H9 (cell line): ENCODE data around the gene PCDHGA6. TPM values are rescaled to one million over a fixed set of nuclear protein-coding genes. Genes with fewer than 3 reads are reported as not detected.
"Not testable (repeated sequence)": the region's sequence is repeated elsewhere in the genome, so short reads cannot be mapped to it uniquely, and the experiment has no call there.

Source experiments
- DNase-seq: peaks from one replicate; pipeline ENCODE4 v3.0.0-alpha.2; 2017
- H2AFZ ChIP-seq: one replicate; pipeline ENCODE4 v1.6.1; 2013; ENCODE audit warnings: mild to moderate bottlenecking, low read length, control low read depth, moderate library complexity
- H2AK5ac ChIP-seq: 2 replicates; pipeline ENCODE4 v1.6.1; 2013; ENCODE audit warnings: low read length, control low read depth, mixed read lengths; ENCODE audit not compliant: insufficient read length
- H2BK120ac ChIP-seq: one replicate; pipeline ENCODE4 v1.6.1; 2013; ENCODE audit warnings: low read depth, mild to moderate bottlenecking, low read length, control low read depth, inconsistent platforms; ENCODE audit not compliant: poor library complexity, severe bottlenecking
- H2BK12ac ChIP-seq: 2 replicates; pipeline ENCODE4 v1.6.1; 2013; ENCODE audit warnings: low read length, control low read depth, mixed read lengths, low read depth; ENCODE audit not compliant: insufficient read length
- H2BK15ac ChIP-seq: 2 replicates; pipeline ENCODE4 v1.6.1; 2013; ENCODE audit warnings: low read depth, low read length, control low read depth
- H2BK20ac ChIP-seq: one replicate; pipeline ENCODE4 v1.6.1; 2013; ENCODE audit warnings: low read depth, mild to moderate bottlenecking, low read length, control low read depth, inconsistent platforms; ENCODE audit not compliant: poor library complexity, severe bottlenecking
- H2BK5ac ChIP-seq: 2 replicates; pipeline ENCODE4 v1.6.1; 2013; ENCODE audit warnings: low read length, control low read depth, mixed read lengths; ENCODE audit not compliant: insufficient read length
- H3K14ac ChIP-seq: 2 replicates; pipeline ENCODE4 v1.6.1; 2013; ENCODE audit warnings: low read length, control low read depth; ENCODE audit not compliant: insufficient read depth
- H3K18ac ChIP-seq: 2 replicates; pipeline ENCODE4 v1.6.1; 2013; ENCODE audit warnings: low read depth, mild to moderate bottlenecking, mixed read lengths, low read length, control low read depth; ENCODE audit not compliant: insufficient read length
- H3K23ac ChIP-seq: 2 replicates; pipeline ENCODE4 v1.6.1; 2013; ENCODE audit warnings: low read length, control low read depth, mixed read lengths, low read depth; ENCODE audit not compliant: insufficient read length
- H3K23me2 ChIP-seq: 2 replicates; pipeline ENCODE4 v1.6.1; 2013; ENCODE audit warnings: low read depth, mild to moderate bottlenecking, mixed read lengths, low read length, control low read depth; ENCODE audit not compliant: insufficient read length, poor library complexity, severe bottlenecking
- H3K27ac ChIP-seq: 2 replicates; pipeline ENCODE4 v1.5.1; 2013; ENCODE audit warnings: low read length, control low read depth, mixed read lengths, low read depth; ENCODE audit not compliant: insufficient read length
- H3K27me3 ChIP-seq: 2 replicates; pipeline ENCODE4 v1.6.1; 2013; ENCODE audit warnings: low read length, control low read depth, inconsistent platforms; ENCODE audit not compliant: insufficient read depth
- H3K4ac ChIP-seq: 2 replicates; pipeline ENCODE4 v1.6.1; 2013; ENCODE audit warnings: low read depth, mild to moderate bottlenecking, control low read depth, inconsistent platforms, low read length, moderate library complexity
- H3K4me1 ChIP-seq: 2 replicates; pipeline ENCODE4 v1.6.1; 2013; ENCODE audit warnings: low read length, control low read depth, inconsistent platforms; ENCODE audit not compliant: insufficient read depth
- H3K4me2 ChIP-seq: 2 replicates; pipeline ENCODE4 v1.6.1; 2013; ENCODE audit warnings: low read length, control low read depth, mixed read lengths; ENCODE audit not compliant: insufficient read length, insufficient read depth
- H3K56ac ChIP-seq: 2 replicates; pipeline ENCODE4 v1.6.1; 2013; ENCODE audit warnings: low read depth, mild to moderate bottlenecking, mixed read lengths, low read length, control low read depth; ENCODE audit not compliant: insufficient read length
- H3K79me1 ChIP-seq: 2 replicates; pipeline ENCODE4 v1.6.1; 2013; ENCODE audit warnings: low read depth, mild to moderate bottlenecking, moderate library complexity, low read length, control low read depth, inconsistent platforms; ENCODE audit not compliant: insufficient read depth, poor library complexity, severe bottlenecking
- H3K79me2 ChIP-seq: 2 replicates; pipeline ENCODE4 v1.6.1; 2013; ENCODE audit warnings: low read length, control low read depth, inconsistent platforms; ENCODE audit not compliant: insufficient read depth
- H3K9ac ChIP-seq: 2 replicates; pipeline ENCODE4 v1.6.1; 2013; ENCODE audit warnings: low read length, control low read depth, mixed read lengths; ENCODE audit not compliant: insufficient read length; ENCODE audit errors: extremely low read depth
- H3K9me3 ChIP-seq: one replicate; pipeline ENCODE4 v1.6.1; 2013; ENCODE audit warnings: low read depth, low read length, inconsistent platforms; ENCODE audit not compliant: control insufficient read depth
- H3T11ph ChIP-seq: one replicate; pipeline ENCODE4 v1.6.1; 2013; ENCODE audit warnings: mild to moderate bottlenecking, low read length, control low read depth, inconsistent platforms
- H4K20me1 ChIP-seq: one replicate; pipeline ENCODE4 v1.6.1; 2013; ENCODE audit not compliant: control insufficient read depth, insufficient read length, insufficient read depth
- H4K5ac ChIP-seq: 2 replicates; pipeline ENCODE4 v1.6.1; 2013; ENCODE audit warnings: low read depth, mild to moderate bottlenecking, mixed read lengths, low read length, control low read depth; ENCODE audit not compliant: insufficient read length
- H4K8ac ChIP-seq: replicated peaks from 2 replicates; pipeline ENCODE4 v1.6.1; 2013; ENCODE audit warnings: low read length, control low read depth, mixed read lengths, low read depth; ENCODE audit not compliant: insufficient read length
- H4K91ac ChIP-seq: 2 replicates; pipeline ENCODE4 v1.6.1; 2013; ENCODE audit warnings: low read depth, mild to moderate bottlenecking, moderate library complexity, mixed read lengths, low read length, control low read depth; ENCODE audit not compliant: insufficient read length
- H3K27ac Mint-ChIP-seq, 3 experiments: 2 replicates in 2 of 3; 3 replicates in 1 of 3; pipeline ENCODE4 v1.8.0; 2020 to 2021; ENCODE audit warnings: mixed read lengths in 3 of 3, mild to moderate bottlenecking in 1 of 3, moderate library complexity in 1 of 3
- H3K27me3 Mint-ChIP-seq: 2 replicates; pipeline ENCODE4 v1.8.0; 2021; ENCODE audit warnings: low read depth, mild to moderate bottlenecking, moderate library complexity, mixed read lengths
- H3K36me3 Mint-ChIP-seq, 3 experiments: 2 replicates in 2 of 3; 3 replicates in 1 of 3; pipeline ENCODE4 v1.8.0; 2020 to 2021; ENCODE audit warnings: low read depth in 3 of 3, mixed read lengths in 3 of 3; ENCODE audit not compliant: insufficient read depth in 1 of 3
- H3K4me1 Mint-ChIP-seq, 2 experiments: 2 replicates each; pipeline ENCODE4 v1.8.0; 2020; ENCODE audit warnings: mixed read lengths in 2 of 2
- H3K4me3 Mint-ChIP-seq, 2 experiments: 2 replicates in 1 of 2; 3 replicates in 1 of 2; pipeline ENCODE4 v1.8.0; 2020 to 2021; ENCODE audit warnings: mild to moderate bottlenecking in 2 of 2, mixed read lengths in 2 of 2, moderate library complexity in 1 of 2
- H3K9me3 Mint-ChIP-seq, 2 experiments: 2 replicates in 1 of 2; 3 replicates in 1 of 2; pipeline ENCODE4 v1.8.0; 2020; ENCODE audit warnings: mild to moderate bottlenecking in 2 of 2, mixed read lengths in 2 of 2, moderate library complexity in 1 of 2
- CTCF ChIP-seq: fragments of 200-600 bp; sonication (generic); conservative IDR thresholded peaks from 3 replicates; pipeline ENCODE4 v1.8.0; 2021; ENCODE audit warnings: antibody characterized with exemption, mild to moderate bottlenecking
- WGBS: extraction: QIAGEN DNeasy Blood & Tissue Kit; methylation state at CpG from one replicate; pipeline ENCODE4 v1.1.7; 2013; ENCODE audit warnings: missing lambda C conversion rate, low lambda C conversion rate, mixed read lengths; ENCODE audit not compliant: insufficient read length; ENCODE audit errors: extremely low coverage; 5-methylcytosine and 5-hydroxymethylcytosine counted together
- total RNA-seq: library from RNA; stranded (reverse); gene quantifications from 2 replicates; pipeline ENCODE4 v1.2.1, GENCODE V29; 2021

PCDHGA6 gene
- total RNA-seq, 1 experiment from 2014 or later: 1.7 TPM

GRCh38 chr5:141330299-141331080 lies 43.2 kb upstream of the PCDHGA6 start, which contains the start of gene PCDHGA1:
Gene PCDHGA1, plus strand, starts transcription at chr5:141330514.
- H2BK5ac ChIP-seq: no peak within 1 kb of the TSS
- H3K9me3 ChIP-seq: peaks cover 22% of the 10 kb centered on the region
- H2AK5ac ChIP-seq: no peak within 1 kb of the TSS
- no peak within 1 kb of the TSS for H3K27ac ChIP-seq
- no CpG with 5 or more reads among the region's 21 CpGs for WGBS
- H3K79me1 ChIP-seq: no peaks in the 10 kb centered on the region
- Mint-ChIP-seq H3K4me1 (peaks cover 5 to 6% of the 10 kb centered on the region in 2 experiments), H3K27me3 (peaks cover 9% of the 10 kb centered on the region), H3K36me3 (peaks cover 9 to 42% (median 15%) of the 10 kb centered on the region in 3 experiments), H3K4me3 (no peak within 1 kb of the TSS), H3K9me3 (peaks cover 59 to 66% of the 10 kb centered on the region in 2 experiments), H3K27ac (no peak within 1 kb of the TSS)
- H3T11ph ChIP-seq: no peak within 1 kb of the TSS
- H3K14ac ChIP-seq: no peak within 1 kb of the TSS
- H4K8ac ChIP-seq: no peak within 1 kb of the TSS
- H3K56ac ChIP-seq: no peak within 1 kb of the TSS
- no peak within 1 kb of the TSS for H2BK12ac ChIP-seq
- no peaks in the 10 kb centered on the region for H3K79me2 ChIP-seq
- no peak within 1 kb of the TSS for H2BK120ac ChIP-seq
- no peak within 1 kb of the TSS for H2BK15ac ChIP-seq
- peaks cover 9% of the 10 kb centered on the region for H3K23me2 ChIP-seq
- H3K4me2 ChIP-seq: no peak within 1 kb of the TSS
- H2BK20ac ChIP-seq: no peak within 1 kb of the TSS
- H4K20me1 ChIP-seq: no peaks in the 10 kb centered on the region
- H3K9ac ChIP-seq: no peak within 1 kb of the TSS
- H3K18ac ChIP-seq: no peak within 1 kb of the TSS
- no peak within 1 kb of the TSS for H3K4ac ChIP-seq
- no peaks in the 10 kb centered on the region for H3K27me3 ChIP-seq
- H3K23ac ChIP-seq: no peak within 1 kb of the TSS
- no peak within 1 kb of the TSS for H4K91ac ChIP-seq
- TF ChIP-seq CTCF: peak; percentile 59
- no peaks in the 10 kb centered on the region for H3K4me1 ChIP-seq
- H2AFZ ChIP-seq: no peak within 1 kb of the TSS
- no peak within 1 kb of the TSS for H4K5ac ChIP-seq
- DNase-seq: no peak

GRCh38 chr5:141332571-141332970 lies 41.1 kb upstream of the PCDHGA6 start:
- Mint-ChIP-seq H3K36me3 (peaks cover 9 to 27% (median 15%) of the 10 kb centered on the region in 3 experiments), H3K9me3 (peaks cover 53 to 64% of the 10 kb centered on the region in 2 experiments)
- H3K27ac Mint-ChIP-seq, H3K23ac ChIP-seq, H4K8ac ChIP-seq, H3K14ac ChIP-seq, H2BK12ac ChIP-seq, H2BK120ac ChIP-seq, H3T11ph ChIP-seq, H3K4me1 Mint-ChIP-seq, H3K27me3 ChIP-seq, H3K23me2 ChIP-seq, H2BK20ac ChIP-seq, H3K4me3 Mint-ChIP-seq, H3K4me1 ChIP-seq, H4K20me1 ChIP-seq, H3K27me3 Mint-ChIP-seq, H3K4me2 ChIP-seq, H2BK15ac ChIP-seq, H2AFZ ChIP-seq, H2AK5ac ChIP-seq, H3K56ac ChIP-seq, H3K79me1 ChIP-seq, H3K18ac ChIP-seq, H2BK5ac ChIP-seq, H3K27ac ChIP-seq, H3K9ac ChIP-seq, H4K91ac ChIP-seq, H4K5ac ChIP-seq, H3K79me2 ChIP-seq, DNase-seq, H3K4ac ChIP-seq: not testable (repeated sequence)
- WGBS: no CpG with 5 or more reads among the region's 39 CpGs
- peaks cover 22% of the 10 kb centered on the region for H3K9me3 ChIP-seq
